ENCODE results near the gene MAP4K3. TPM values are rescaled to one million over a fixed set of nuclear protein-coding genes. Genes with fewer than 3 reads are reported as not detected.
"Not testable (repeated sequence)": the region's sequence is repeated elsewhere in the genome, so short reads cannot be mapped to it uniquely, and the experiment has no call there.

The MAP4K3 gene
- polyA plus RNA-seq, 1 experiment, result 43.5 TPM

DNA sequence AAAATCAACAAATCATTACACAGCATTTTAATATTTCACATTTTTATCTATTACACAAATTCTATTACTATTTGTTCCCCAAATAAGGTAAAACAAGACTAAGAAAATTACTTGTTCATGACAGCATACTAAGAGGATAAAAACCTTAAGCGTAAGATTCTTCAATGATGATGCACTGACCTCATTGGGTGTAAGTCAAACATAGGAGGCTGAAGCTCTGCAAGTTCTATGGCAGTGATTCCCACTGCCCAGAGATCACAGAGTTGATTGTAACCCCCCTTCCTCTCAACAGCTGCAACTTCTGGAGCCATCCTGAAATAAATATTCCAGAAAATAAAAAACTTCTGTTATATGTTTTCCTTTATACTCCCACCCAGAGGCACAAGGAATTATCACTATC lies 111.1 kb downstream of the MAP4K3 start:
- Histone ChIP-seq H3K4me3 (ENCODE audit: low read depth, low read length) (no peak overlapping the region), H3K27me3 (ENCODE audit: control insufficient read depth, insufficient read depth, low read length) (no peaks in the 10 kb centered on the region), H3K27ac (ENCODE audit: low read depth, low read length) (no peak overlapping the region), H3K9me3 (ENCODE audit: control insufficient read depth, insufficient read depth, low read length) (no peaks in the 10 kb centered on the region)
- TF ChIP-seq, protein P1, sequence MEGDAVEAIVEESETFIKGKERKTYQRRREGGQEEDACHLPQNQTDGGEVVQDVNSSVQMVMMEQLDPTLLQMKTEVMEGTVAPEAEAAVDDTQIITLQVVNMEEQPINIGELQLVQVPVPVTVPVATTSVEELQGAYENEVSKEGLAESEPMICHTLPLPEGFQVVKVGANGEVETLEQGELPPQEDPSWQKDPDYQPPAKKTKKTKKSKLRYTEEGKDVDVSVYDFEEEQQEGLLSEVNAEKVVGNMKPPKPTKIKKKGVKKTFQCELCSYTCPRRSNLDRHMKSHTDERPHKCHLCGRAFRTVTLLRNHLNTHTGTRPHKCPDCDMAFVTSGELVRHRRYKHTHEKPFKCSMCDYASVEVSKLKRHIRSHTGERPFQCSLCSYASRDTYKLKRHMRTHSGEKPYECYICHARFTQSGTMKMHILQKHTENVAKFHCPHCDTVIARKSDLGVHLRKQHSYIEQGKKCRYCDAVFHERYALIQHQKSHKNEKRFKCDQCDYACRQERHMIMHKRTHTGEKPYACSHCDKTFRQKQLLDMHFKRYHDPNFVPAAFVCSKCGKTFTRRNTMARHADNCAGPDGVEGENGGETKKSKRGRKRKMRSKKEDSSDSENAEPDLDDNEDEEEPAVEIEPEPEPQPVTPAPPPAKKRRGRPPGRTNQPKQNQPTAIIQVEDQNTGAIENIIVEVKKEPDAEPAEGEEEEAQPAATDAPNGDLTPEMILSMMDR (IDR thresholded peaks at IDR 0.05; ENCODE audit: low read depth, low read length), result no peak
- peak; percentile 10 for DNase-seq (ENCODE audit: low read depth, low spot score)
- ChIA-PET POLR2A (interaction anchor here (0.6 to 1.1 kb wide), 2 partner anchors 178 to 411 kb away, joined by 3 to 4 read pairs; no protein-coding TSS in a partner anchor), CTCF (interaction anchor here (0.6 kb wide), 1 partner anchor 306 kb away, joined by 4 read pairs; no protein-coding TSS in a partner anchor)

DNA sequence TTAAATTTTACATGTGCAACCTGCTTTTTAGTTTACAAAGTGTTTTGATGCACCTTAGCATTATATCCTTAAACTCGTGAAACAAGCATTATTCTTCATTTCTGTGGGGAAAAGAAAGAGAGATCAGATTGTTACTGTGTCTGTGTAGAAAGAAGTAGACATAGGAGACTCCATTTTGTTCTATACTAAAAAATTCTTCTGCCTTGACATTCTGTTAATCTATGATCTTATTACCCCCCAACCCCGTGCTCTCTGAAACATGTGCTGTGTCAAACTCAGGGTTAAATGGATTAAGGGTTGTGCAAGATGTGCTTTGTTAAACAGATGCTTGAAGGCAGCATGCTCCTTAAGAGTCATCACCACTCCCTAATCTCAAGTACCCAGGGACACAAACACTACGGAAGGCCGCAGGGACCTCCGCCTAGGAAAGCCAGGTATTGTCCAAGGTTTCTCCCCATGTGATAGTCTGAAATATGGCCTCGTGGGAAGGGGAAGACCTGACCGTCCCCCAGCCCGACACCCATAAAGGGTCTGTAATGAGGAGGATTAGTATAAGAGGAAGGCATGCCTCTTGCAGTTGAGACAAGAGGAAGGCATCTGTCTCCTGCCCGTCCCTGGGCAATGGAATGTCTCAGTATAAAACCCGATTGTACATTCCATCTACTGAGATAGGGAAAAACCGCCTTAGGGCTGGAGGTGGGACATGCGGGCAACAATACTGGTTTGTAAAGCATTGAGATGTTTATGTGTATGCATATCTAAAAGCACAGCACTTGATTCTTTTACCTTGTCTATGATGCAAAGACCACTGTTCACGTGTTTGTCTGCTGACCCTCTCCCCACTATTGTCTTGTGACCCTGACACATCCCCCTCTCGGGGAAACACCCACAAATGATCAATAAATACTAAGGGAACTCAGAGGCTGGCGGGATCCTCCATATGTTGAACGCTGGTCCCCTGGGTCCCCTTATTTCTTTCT lies 115.7 kb downstream of the MAP4K3 start:
- H3K4me3 ChIP-seq (ENCODE audit: low read depth, low read length); POLR2A ChIA-PET; CTCF ChIA-PET; H3K9me3 ChIP-seq (ENCODE audit: control insufficient read depth, insufficient read depth, low read length); DNase-seq (ENCODE audit: low read depth, low spot score); H3K27ac ChIP-seq (ENCODE audit: low read depth, low read length); H3K27me3 ChIP-seq (ENCODE audit: control insufficient read depth, insufficient read depth, low read length): not testable (repeated sequence)

DNA sequence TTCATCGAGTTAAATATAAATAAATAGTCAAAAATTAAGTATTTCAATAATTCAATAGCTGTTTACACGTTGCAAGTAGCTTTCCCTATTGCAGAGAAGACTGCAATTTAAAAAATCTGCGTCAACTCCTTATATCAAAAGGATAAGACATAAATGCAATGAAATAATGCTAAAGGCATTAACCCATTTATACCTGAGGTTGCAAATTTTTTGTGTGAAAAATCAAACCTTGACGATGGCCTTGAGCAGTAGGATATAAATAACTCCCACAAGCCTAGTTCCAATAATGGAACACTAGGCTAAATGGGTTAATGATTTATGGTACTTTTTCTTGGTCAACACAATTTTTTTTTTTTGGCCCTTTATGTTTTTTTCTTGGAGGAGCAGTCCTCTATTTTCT lies 116.9 kb downstream of the MAP4K3 start:
- ChIA-PET CTCF (no interaction called here), POLR2A (no interaction called here)
- Histone ChIP-seq H3K27ac (ENCODE audit: low read depth, low read length) (no peak overlapping the region), H3K4me3 (ENCODE audit: low read depth, low read length) (no peak overlapping the region), H3K9me3 (ENCODE audit: control insufficient read depth, insufficient read depth, low read length) (no peaks in the 10 kb centered on the region), H3K27me3 (ENCODE audit: control insufficient read depth, insufficient read depth, low read length) (no peaks in the 10 kb centered on the region)
- DNase-seq (ENCODE audit: low read depth, low spot score), result no peak
- TF ChIP-seq, protein P1 (IDR thresholded peaks at IDR 0.05; ENCODE audit: low read depth, low read length), result no peak

DNA sequence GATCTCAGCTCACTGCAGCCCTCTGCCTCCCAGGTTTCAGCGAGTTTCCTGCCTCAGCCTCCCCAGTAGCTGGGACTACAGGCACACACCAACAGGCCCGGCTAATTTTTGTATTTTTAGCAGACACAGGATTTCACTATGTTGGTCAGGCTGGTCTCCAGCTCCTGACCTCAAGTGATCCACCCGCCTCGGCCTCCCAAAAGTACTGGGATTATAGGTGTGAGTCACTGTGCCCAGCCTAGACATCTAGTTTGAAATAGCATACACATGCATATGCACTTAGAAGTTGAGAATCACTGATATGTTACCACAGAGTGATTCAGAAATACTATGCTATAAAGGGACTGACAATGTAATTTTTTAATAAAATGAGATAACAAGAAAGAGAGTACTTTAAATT lies 123.5 kb downstream of the MAP4K3 start:
- H3K27ac ChIP-seq (ENCODE audit: low read depth, low read length), result no peak overlapping the region
- POLR2A ChIA-PET, result interaction anchor here (0.7 kb wide), 1 partner anchor 90 kb away, joined by 3 read pairs; no protein-coding TSS in a partner anchor

DNA sequence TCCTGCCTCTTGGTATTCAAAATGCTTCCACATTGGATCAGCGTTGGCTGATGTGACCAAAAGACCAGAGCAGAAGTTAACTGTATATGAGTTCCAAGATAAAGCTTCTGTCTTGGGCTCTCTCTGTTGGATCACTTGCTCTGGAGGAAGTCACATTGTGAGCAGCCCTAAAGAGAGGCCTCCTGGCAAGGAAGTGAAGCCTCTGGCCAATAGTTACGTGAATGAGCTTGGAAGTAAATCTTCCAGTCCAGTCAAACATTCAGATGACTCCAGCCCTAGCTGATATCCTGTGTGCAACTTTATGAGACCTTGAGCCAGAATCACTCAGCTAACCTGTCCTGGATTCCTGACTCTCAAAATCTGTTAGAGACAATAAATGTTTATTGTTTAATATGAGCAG lies 125.6 kb downstream of the MAP4K3 start:
- ChIA-PET POLR2A (no interaction called here), CTCF (no interaction called here)
- Histone ChIP-seq H3K27me3 (ENCODE audit: control insufficient read depth, insufficient read depth, low read length) (no peaks in the 10 kb centered on the region), H3K4me3 (ENCODE audit: low read depth, low read length) (no peak overlapping the region), H3K27ac (ENCODE audit: low read depth, low read length) (no peak overlapping the region), H3K9me3 (ENCODE audit: control insufficient read depth, insufficient read depth, low read length) (no peaks in the 10 kb centered on the region)
- TF ChIP-seq, protein P1 (IDR thresholded peaks at IDR 0.05; ENCODE audit: low read depth, low read length), result no peak
- DNase-seq (ENCODE audit: low read depth, low spot score), result no peak

More for the DNA sequence above, 123.5 kb downstream of the MAP4K3 start:
- TF ChIP-seq, protein P1 (IDR thresholded peaks at IDR 0.05; ENCODE audit: low read depth, low read length), result no peak
- Histone ChIP-seq H3K4me3 (ENCODE audit: low read depth, low read length) (no peak overlapping the region), H3K27me3 (ENCODE audit: control insufficient read depth, insufficient read depth, low read length) (no peaks in the 10 kb centered on the region), H3K9me3 (ENCODE audit: control insufficient read depth, insufficient read depth, low read length) (no peaks in the 10 kb centered on the region)
- DNase-seq (ENCODE audit: low read depth, low spot score), result peak; percentile 21
- CTCF ChIA-PET, result no interaction called here

Data from AG04450 (cell line).